Fibroblast of lung (primary cell): ENCODE measurements around the gene STXBP2.

Experiments used
- EZH2 ChIP-seq: IDR thresholded peaks from 2 replicates; pipeline ENCODE4 v1.5.1; 2012; ENCODE audit warnings: low read length, control low read depth, mild to moderate bottlenecking; ENCODE audit errors: missing control alignments
- TF ChIP-seq, protein P1 (sequence below), 2 donors: IDR thresholded peaks in 1 of 2; conservative IDR thresholded peaks in 1 of 2; 1 replicate in 1 of 2; 2 replicates in 1 of 2; pipeline ENCODE4 v1.5.1; 2011 to 2012; ENCODE audit warnings: low read length in 2 of 2, control low read depth in 1 of 2, inconsistent platforms in 1 of 2, low read depth in 1 of 2, mild to moderate bottlenecking in 1 of 2

- TF ChIP-seq, protein P1, sequence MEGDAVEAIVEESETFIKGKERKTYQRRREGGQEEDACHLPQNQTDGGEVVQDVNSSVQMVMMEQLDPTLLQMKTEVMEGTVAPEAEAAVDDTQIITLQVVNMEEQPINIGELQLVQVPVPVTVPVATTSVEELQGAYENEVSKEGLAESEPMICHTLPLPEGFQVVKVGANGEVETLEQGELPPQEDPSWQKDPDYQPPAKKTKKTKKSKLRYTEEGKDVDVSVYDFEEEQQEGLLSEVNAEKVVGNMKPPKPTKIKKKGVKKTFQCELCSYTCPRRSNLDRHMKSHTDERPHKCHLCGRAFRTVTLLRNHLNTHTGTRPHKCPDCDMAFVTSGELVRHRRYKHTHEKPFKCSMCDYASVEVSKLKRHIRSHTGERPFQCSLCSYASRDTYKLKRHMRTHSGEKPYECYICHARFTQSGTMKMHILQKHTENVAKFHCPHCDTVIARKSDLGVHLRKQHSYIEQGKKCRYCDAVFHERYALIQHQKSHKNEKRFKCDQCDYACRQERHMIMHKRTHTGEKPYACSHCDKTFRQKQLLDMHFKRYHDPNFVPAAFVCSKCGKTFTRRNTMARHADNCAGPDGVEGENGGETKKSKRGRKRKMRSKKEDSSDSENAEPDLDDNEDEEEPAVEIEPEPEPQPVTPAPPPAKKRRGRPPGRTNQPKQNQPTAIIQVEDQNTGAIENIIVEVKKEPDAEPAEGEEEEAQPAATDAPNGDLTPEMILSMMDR (conservative IDR thresholded peaks at IDR 0.05 in 1 of 2, IDR thresholded peaks at IDR 0.05 in 1 of 2; ENCODE audit: low read depth in 1 of 2, low read length in 2 of 2), result no peak
- no peak for TF ChIP-seq EZH2
Measured at GRCh38 chr19:7623725-7624603, 12.9 kb upstream of the STXBP2 start.
